HepG2 (cell line): ENCODE data around the gene NAPG.

Source experiments
- CEBPB ChIP-seq: IDR thresholded peaks from 2 replicates; pipeline ENCODE4 v1.6.1; 2011; ENCODE audit warnings: low read depth, low read length, improper control_type of control experiment, borderline replicate concordance
- FOXK1 ChIP-seq: sonication (generic); formaldehyde crosslinking; IDR thresholded peaks from 2 replicates; pipeline ENCODE4 v1.4.0; 2020; ENCODE audit warnings: low read depth, missing genetic modification reagents, borderline replicate concordance
- MYC ChIP-seq: sonication (generic); formaldehyde crosslinking; IDR thresholded peaks from 2 replicates; pipeline ENCODE4 v1.9.0; 2021; ENCODE audit warnings: missing genetic modification reagents, borderline replicate concordance
- ZNF138 ChIP-seq: sonication (generic); formaldehyde crosslinking; IDR thresholded peaks from 2 replicates; pipeline ENCODE4 v1.5.0; 2020; ENCODE audit warnings: mild to moderate bottlenecking, low read depth, missing genetic modification reagents
- TF ChIP-seq, protein P1 (sequence below): sonication (generic); formaldehyde crosslinking; IDR thresholded peaks from 2 replicates; pipeline ENCODE4 v1.5.0; 2020; ENCODE audit warnings: mild to moderate bottlenecking, missing genetic modification reagents, moderate library complexity

DNA sequence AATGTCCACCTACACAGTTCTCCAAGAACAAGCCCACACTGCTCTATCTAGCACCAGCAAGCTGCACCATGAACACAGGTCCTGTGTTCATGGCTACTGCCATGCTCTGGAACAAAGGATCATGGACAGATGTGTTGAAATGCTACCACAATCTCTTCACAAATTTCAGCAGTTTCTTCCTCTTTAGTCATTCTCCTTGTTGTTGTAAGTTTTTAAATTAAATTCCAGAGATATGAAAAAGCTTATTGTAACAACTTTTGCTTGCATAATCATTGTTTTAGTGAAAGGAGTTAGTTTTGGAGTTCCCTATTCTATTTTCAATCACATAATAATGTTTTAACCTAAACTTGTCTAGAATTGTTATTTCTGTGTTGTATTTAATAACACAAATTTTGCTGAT lies 17.2 kb upstream of the NAPG start:
- no peak for TF ChIP-seq MYC
- no peak for TF ChIP-seq FOXK1 (CRISPR knock-in tag)
- no peak for TF ChIP-seq ZNF138 (CRISPR knock-in tag)
- TF ChIP-seq CEBPB: no peak
- TF ChIP-seq, protein P1, sequence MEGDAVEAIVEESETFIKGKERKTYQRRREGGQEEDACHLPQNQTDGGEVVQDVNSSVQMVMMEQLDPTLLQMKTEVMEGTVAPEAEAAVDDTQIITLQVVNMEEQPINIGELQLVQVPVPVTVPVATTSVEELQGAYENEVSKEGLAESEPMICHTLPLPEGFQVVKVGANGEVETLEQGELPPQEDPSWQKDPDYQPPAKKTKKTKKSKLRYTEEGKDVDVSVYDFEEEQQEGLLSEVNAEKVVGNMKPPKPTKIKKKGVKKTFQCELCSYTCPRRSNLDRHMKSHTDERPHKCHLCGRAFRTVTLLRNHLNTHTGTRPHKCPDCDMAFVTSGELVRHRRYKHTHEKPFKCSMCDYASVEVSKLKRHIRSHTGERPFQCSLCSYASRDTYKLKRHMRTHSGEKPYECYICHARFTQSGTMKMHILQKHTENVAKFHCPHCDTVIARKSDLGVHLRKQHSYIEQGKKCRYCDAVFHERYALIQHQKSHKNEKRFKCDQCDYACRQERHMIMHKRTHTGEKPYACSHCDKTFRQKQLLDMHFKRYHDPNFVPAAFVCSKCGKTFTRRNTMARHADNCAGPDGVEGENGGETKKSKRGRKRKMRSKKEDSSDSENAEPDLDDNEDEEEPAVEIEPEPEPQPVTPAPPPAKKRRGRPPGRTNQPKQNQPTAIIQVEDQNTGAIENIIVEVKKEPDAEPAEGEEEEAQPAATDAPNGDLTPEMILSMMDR (CRISPR knock-in tag): no peak
